ENCODE measurements around the gene MACO1. TPM values are rescaled to one million over a fixed set of nuclear protein-coding genes. Genes with fewer than 3 reads are reported as not detected.

MACO1 gene
- total and polyA plus RNA-seq, 9 of the 15 experiments (the other 6 are each of a cell fraction or from before 2014, with no cell fraction given): 4.6 to 28.4 (median 21.7) TPM

DNA sequence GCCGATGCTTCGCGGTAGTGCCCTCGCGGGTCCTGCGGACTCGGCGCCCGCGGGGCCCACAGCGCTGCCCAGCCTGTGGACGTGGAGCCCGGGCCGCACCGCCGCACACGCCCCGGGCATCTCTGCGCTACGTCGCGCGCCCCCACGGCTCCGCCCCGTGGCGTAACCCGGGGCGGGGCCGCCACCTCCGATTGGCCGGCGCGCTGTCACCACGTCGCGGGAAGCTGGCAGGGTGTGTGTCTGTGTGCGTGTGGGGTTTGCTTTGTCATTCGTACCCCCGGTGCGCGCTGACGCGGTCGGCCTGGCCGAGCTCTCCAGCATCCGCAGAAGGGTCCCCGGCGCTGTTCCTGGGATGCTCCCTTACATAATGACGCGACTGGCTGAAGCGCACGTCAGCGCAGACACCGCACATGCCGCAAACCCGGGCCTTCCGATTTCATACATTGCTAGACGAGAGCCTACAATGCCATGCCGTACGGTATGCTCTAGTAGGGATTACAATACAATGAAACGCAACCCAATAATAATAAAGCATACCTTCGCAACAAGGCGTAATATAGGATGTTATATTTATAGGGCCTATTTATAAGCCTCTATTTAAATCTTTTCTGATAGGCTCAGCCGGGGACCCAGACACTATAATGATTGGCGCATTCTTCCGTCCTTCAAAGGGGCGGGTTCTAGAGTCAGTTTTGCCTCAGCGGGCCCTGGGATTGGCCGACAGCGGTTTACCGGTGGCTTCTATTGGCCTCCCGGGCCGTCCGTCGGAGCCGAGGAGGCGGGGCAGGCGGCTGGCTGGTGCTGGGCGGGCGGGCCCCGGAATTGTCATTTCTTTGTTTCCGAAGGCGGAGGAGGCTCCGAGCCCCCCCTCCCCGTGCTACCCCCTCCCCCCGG, at the start of gene MACO1 (continued):
- TF ChIP-seq RERE (CRISPR knock-in tag; IDR thresholded peaks at IDR 0.05; ENCODE audit: borderline replicate concordance): 0 out of 2 replicates have a peak, but pooled peaks have one; percentile 88
- no peak for TF ChIP-seq ZNF449 (CRISPR knock-in tag; IDR thresholded peaks at IDR 0.05)
- TF ChIP-seq, protein P1, sequence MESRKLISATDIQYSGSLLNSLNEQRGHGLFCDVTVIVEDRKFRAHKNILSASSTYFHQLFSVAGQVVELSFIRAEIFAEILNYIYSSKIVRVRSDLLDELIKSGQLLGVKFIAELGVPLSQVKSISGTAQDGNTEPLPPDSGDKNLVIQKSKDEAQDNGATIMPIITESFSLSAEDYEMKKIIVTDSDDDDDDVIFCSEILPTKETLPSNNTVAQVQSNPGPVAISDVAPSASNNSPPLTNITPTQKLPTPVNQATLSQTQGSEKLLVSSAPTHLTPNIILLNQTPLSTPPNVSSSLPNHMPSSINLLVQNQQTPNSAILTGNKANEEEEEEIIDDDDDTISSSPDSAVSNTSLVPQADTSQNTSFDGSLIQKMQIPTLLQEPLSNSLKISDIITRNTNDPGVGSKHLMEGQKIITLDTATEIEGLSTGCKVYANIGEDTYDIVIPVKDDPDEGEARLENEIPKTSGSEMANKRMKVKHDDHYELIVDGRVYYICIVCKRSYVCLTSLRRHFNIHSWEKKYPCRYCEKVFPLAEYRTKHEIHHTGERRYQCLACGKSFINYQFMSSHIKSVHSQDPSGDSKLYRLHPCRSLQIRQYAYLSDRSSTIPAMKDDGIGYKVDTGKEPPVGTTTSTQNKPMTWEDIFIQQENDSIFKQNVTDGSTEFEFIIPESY (CRISPR knock-in tag; IDR thresholded peaks at IDR 0.05): peak; percentile 75
- TF ChIP-seq SRSF1 (IDR thresholded peaks at IDR 0.05; ENCODE audit: low read depth, low read length): no peak
- no peak for TF ChIP-seq IFI16 (CRISPR knock-in tag; IDR thresholded peaks at IDR 0.05)
- TF ChIP-seq ZBTB7A (IDR thresholded peaks at IDR 0.05; ENCODE audit: borderline replicate concordance, control insufficient read depth, low read depth, low read length): peak; percentile 81; the same call in 1 of the 2 replicates
- no peak for TF ChIP-seq ZNF347 (CRISPR knock-in tag; IDR thresholded peaks at IDR 0.05; ENCODE audit: low read depth)
- no peak for TF ChIP-seq ZNF589 (CRISPR knock-in tag; IDR thresholded peaks at IDR 0.05; ENCODE audit: low read depth)
- TF ChIP-seq KLF1 (tag; IDR thresholded peaks at IDR 0.05): peak; percentile 79
- peak; percentile 95 for TF ChIP-seq HNRNPLL (IDR thresholded peaks at IDR 0.05; ENCODE audit: low read depth, low read length, poor library complexity, severe bottlenecking)
- TF ChIP-seq SP2 (IDR thresholded peaks at IDR 0.05; ENCODE audit: extremely low read depth, low read depth, low read length, poor library complexity, severe bottlenecking): peak; percentile 96
- peak; percentile 18; the same call in 1 of the 2 replicates for TF ChIP-seq RAD51 (IDR thresholded peaks at IDR 0.05; ENCODE audit: borderline replicate concordance, low read depth)
- no peak for TF ChIP-seq HNRNPH1 (optimal IDR thresholded peaks at IDR 0.05; ENCODE audit: low read depth, low read length)
- no peak for TF ChIP-seq ZNF282 (CRISPR knock-in tag; IDR thresholded peaks at IDR 0.05)
- no peak for TF ChIP-seq TCF7 (IDR thresholded peaks at IDR 0.05; ENCODE audit: borderline replicate concordance)
- no peak for TF ChIP-seq TFAM (CRISPR knock-in tag; conservative IDR thresholded peaks at IDR 0.05)
- no peak for TF ChIP-seq ZNF778 (CRISPR knock-in tag; IDR thresholded peaks at IDR 0.05)
- TF ChIP-seq SMARCA5 (IDR thresholded peaks at IDR 0.05): no peak

Data from K562 (cell line).